Heart left ventricle (tissue), 13 donors: Measurements from ENCODE around the gene CAMTA1.

Source experiments
- POLR2A ChIP-seq, 2 donors: fragments of 450-650 bp; IDR thresholded peaks; one replicate each; pipeline ENCODE4 v1.6.1; 2017; ENCODE audit warnings: antibody characterized with exemption in 2 of 2, mild to moderate bottlenecking in 2 of 2, moderate library complexity in 2 of 2
- TF ChIP-seq, protein P1 (sequence below), 12 donors: fragments of 200-600 bp; sonication (generic) in 4 of 12; IDR thresholded peaks; one replicate each; pipeline versions ENCODE4 v1.5.0 to v1.8.0; 2018 to 2022; ENCODE audit warnings: antibody characterized with exemption in 12 of 12, mild to moderate bottlenecking in 5 of 12
- donor health status: ischemic (EF 13 %, LVEDD 7.1; RV severe dilation, severe dysfunction).
- donor health status: DM: no; HTN: yes; CAD: no.
- donor health status: DM: no; HTN: no; CAD: no.
- donor health status: ischemic (EF 25% LVEDD 6.9; RV normal size, moderate dysfunction).
- donor health status: ischemic (EF 25% LVEDD 5.7; RV mildly dilated, moderate dysfunction).
- donor health status: ischemic (EF 35%, LVEDD 5.7; RV mildly dilated, moderate dysfunction).
- donor health status: nonischemic (EF 11% LVEDD 7.7; RV severe dilation, severe dysfunction).
- donor health status: DM: yes; HTN: yes; CAD: no.
- donor health status: PGD.
- donor health status: ischemic (EF 29% LVEDD 5.4; RV normal size, mild dysfunction).
- donor health status: nonischemic (EF 23%, LVEDD 6.1; RV moderate dilation, normal function).

DNA sequence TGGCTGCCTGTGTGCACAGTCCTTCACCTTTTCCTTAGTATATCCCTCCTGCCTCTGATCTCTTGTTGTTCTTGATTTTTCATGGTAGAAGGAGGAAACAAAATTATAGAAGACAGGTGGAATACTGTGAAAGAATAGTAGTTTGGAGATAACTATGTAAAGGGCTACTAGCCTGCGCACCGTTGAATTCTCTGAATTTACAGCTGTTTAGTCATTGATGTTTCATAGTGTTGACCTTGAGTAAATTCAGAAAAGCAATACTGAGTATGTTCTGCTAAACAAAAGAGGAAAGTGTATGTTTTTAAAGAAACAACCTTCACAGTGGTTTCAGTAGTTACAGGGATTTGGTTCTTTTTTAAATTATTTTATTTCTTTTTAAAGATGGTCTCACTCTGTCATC is 18.1 kb downstream of the CAMTA1 start:
- TF ChIP-seq, protein P1, sequence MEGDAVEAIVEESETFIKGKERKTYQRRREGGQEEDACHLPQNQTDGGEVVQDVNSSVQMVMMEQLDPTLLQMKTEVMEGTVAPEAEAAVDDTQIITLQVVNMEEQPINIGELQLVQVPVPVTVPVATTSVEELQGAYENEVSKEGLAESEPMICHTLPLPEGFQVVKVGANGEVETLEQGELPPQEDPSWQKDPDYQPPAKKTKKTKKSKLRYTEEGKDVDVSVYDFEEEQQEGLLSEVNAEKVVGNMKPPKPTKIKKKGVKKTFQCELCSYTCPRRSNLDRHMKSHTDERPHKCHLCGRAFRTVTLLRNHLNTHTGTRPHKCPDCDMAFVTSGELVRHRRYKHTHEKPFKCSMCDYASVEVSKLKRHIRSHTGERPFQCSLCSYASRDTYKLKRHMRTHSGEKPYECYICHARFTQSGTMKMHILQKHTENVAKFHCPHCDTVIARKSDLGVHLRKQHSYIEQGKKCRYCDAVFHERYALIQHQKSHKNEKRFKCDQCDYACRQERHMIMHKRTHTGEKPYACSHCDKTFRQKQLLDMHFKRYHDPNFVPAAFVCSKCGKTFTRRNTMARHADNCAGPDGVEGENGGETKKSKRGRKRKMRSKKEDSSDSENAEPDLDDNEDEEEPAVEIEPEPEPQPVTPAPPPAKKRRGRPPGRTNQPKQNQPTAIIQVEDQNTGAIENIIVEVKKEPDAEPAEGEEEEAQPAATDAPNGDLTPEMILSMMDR (IDR thresholded peaks at IDR 0.05) = no peak
- TF ChIP-seq POLR2A (IDR thresholded peaks at IDR 0.05) = no peak
